Left hindlimb (tissue), 1 donor: Measurements from ENCODE around the gene KCNK6.
"Not testable (repeated sequence)": the region's sequence is repeated elsewhere in the genome, so short reads cannot be mapped to it uniquely, and the experiment has no call there.

Experiments used
- DNase-seq: peaks from one replicate; pipeline ENCODE4 v3.0.0-alpha.2; 2018

KCNK6 gene

DNA sequence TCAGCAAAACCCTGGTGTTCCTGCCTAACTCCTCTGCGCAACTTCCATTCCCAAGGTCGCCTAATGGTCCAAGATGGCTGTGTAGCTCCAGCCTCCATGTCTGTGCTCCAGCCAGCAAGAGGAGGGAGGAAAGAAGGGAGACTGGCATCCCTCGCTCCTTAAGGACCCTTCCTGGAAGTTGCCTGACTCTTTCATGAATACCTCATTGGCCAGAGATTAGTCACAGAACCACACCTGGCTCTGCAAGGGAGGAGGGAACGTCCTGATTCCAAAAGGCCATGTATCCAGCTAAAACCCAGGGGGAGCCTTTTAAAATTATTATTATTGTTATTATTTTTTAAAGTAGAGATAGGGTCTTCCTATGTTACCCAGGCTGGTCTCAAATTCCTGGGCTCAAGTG is 4.8 kb downstream of the KCNK6 start:
- DNase-seq: no peak

DNA sequence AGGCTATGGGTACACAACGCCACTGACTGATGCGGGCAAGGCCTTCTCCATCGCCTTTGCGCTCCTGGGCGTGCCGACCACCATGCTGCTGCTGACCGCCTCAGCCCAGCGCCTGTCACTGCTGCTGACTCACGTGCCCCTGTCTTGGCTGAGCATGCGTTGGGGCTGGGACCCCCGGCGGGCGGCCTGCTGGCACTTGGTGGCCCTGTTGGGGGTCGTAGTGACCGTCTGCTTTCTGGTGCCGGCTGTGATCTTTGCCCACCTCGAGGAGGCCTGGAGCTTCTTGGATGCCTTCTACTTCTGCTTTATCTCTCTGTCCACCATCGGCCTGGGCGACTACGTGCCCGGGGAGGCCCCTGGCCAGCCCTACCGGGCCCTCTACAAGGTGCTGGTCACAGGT is 6.9 kb downstream of the KCNK6 start:
- no peak for DNase-seq

DNA sequence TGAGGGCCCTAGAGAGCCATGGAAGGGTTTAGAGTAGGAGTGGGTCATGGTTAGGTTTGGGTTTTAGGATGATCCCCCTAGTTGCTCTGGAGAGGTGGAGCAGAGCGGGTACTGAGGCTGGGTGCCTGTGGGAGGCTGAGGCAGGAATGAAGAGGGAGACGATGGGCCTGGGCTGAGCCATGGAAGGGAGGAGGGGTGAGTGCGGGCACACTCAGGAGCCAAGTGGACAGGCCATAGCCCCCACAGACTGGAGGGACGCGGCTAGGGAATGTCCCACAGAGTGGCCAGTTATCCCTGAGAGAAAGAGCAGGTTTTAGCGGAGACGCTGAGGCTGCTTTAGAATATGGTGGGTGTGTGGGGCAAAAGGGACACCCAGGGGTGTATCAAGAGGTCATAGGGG is 10.0 kb downstream of the KCNK6 start:
- DNase-seq: no peak

DNA sequence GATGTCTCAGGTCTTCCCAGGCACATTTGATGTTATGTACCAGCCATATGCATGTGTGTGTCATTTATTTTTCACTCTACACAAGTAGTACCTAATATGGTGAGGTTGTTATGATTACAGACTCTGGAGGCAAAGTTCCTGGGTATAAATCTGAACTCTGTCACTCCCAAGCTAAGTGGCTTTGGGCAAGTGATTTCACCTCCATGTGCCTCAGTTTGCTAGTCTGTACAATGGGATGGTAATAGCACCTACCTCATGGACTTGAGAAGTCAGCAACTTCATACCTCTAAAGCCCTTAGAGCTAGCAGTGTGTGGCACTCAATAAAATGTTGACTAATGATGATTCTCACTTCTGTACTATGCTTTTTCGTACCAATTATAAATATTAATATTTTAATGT is 12.1 kb downstream of the KCNK6 start:
- DNase-seq: no peak

GRCh38 chr19:38333245-38333644 is 13.6 kb downstream of the KCNK6 start:
- DNase-seq: no peak

GRCh38 chr19:38335949-38336637 is 16.4 kb downstream of the KCNK6 start:
- peak; percentile 96 for DNase-seq

DNA sequence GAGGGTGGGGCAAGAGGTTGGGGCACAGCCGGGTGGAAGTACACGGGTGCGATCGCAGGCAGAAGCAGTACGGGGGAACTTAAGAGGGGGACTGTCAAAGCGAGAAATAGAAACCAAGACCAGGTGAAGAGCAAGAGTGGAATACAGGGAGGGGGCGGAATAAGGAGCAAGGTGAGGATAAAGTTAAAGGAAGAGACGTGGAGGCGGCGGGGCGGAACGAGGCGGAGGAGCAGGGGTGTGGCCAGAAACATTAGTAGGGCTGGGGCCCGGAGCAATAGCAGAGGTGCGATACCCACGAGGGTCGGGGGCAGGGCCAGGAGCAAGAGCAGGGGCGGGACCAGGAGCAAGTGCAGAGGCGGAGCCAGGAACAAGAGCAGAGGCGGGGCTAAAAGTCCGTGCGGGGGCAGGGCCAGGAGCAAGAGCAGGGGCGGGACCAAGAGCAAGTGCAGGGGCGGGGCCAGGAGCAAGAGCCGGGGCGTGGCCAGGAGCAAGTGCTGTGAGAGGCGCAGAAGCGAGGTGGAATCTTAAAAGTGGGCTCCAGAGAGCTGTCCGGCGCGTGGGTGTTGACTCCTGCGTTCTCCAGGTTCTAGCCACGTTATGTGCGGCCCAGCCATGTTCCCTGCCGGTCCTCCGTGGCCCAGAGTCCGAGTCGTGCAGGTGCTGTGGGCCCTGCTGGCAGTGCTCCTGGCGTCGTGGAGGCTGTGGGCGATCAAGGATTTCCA is 17.2 kb downstream of the KCNK6 start:
- DNase-seq: peak; percentile 92

GRCh38 chr19:38337360-38337653 is 17.7 kb downstream of the KCNK6 start:
- DNase-seq: no peak

DNA sequence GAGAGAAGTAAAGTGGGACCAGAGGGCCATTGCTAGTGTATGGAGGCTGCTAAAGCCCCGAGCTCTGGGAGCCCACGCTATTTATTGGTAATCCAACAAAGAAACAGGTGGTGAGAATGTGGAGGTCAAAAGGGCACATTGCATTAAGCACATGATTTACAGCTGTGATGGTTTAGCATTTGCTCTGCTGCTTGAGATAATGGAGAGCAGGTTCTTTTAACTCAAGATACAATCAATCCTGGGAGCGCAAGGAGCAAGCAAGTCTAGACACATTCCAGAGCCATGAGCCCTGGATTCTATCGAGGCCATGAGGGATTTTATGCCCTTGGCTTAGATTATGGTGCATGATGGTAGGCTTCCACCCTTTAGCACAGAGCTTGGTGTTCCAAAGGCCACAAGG is 19.4 kb downstream of the KCNK6 start:
- DNase-seq: not testable (repeated sequence)

DNA sequence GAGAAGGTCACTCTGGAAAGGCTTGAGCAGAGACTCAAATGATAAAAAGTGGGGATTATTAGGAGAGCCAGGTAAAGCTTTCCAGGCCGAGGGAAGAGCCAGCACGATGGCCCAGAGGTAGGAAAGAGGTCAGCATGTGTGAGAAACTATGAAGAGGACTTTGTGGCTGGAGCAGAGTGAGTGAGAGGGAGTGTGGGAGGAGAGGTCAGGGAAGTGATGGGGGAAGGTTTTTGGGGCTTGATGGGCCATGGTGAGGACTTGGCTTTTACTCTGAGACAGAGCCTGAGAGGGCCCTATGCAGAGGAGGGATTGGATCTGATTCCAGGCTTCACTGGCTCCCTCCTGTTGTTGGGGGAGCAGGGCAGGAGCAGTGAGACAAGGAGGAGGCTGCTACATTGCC is 21.3 kb downstream of the KCNK6 start:
- DNase-seq: no peak

GRCh38 chr19:38346837-38347236 is 27.2 kb downstream of the KCNK6 start:
- no peak for DNase-seq

DNA sequence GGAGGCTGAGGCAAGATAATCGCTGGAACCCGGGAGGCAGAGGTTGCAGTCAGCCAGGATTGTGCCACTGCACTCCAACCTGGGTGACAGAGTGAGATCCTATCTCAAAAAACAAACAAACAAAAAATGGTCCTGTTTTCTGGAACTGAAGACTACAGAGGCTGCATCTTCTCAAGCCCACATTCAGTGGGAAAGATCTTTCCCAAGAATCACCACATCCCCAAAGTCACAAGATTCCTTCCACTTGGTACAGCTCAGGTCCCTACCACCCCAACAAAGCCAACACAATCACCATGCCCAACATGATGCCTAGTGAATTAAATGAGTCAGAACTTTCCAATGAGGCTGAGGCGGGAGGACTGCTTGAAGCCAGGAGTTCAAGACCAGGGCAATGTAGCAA is 31.2 kb downstream of the KCNK6 start:
- no peak for DNase-seq

GRCh38 chr19:38351865-38352395 is 32.3 kb downstream of the KCNK6 start:
- DNase-seq: no peak

DNA sequence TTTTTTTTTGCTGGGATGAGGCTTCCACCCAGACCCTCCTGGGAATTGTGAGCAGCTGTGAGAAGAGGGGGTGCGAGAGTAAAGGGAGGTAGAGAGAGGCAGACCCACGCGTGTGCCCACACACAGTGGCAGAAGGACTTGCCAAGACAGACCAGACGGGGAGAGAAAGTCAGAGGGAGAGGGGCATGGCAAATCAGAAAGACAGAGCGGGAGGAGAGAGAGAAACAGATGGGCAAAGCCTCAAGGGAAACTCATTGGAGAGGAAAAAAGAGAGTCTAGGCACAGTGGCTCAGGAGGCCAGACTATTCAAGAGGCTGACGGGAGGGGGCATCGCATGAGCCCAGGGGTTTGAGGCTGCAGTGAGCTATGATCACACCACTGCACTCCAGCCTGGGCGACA is 33.0 kb downstream of the KCNK6 start:
- DNase-seq: no peak

GRCh38 chr19:38355728-38356725 is 36.4 kb downstream of the KCNK6 start:
- DNase-seq: no peak

GRCh38 chr19:38358071-38358470 is 38.4 kb downstream of the KCNK6 start:
- no peak for DNase-seq

GRCh38 chr19:38359242-38360021 is 39.8 kb downstream of the KCNK6 start:
- no peak for DNase-seq

DNA sequence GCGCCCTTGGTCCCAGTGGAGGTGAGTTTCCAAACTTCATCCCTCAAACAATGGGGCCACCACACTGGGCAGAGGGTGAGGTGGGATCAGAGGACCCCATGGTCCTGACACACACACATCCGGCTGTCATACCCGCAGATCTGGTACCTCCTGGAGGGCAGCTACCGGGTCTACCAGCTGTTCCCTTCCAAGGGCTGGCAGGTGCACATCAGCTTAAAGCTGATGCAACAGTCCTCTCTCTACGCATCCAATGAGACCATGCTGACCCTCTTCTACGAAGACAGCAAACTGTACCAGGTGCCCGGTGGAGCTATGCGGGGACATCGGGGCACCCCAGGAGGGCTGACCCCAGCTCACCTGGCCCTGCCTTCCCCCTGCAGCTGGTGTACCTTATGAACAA is 40.7 kb downstream of the KCNK6 start:
- no peak for DNase-seq

DNA sequence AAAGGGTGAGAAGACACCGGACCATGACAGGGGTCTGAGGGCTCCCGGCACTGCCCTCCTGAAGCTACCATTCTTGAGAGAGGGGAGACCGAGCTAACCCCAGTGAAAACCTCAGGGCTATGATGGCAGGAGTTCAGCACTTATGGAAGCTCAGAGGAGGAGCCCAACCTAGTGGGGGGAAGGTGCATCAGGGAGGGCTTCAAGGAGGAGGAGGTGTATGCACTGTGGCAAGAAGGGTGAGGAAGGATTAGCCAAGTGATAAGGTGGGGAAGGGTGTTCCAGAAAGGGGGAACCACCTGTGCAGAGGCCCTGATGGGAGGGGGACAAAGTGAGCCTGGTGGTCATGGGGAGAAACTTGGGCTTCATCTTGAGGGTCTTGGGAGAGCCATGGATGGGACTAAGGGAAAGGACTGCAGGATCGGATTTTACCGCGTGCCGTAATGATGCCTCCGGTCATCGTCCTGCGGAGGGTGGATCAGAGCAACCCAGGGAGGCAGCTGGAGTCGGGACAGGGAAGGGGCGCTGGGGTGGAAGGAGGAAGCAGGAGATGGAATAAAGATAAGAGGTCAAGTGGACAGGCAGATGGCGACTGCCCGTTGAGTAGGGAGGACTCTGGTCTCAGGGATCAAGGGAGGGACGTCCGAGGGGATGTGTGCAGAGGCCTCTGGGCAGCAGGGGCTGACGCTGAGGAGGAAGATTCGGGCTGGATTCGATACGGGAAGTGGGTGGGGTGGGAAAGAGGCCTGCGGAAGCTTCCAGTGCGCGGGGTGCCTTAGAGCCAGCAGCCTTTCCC is 41.4 kb downstream of the KCNK6 start:
- DNase-seq: no peak

DNA sequence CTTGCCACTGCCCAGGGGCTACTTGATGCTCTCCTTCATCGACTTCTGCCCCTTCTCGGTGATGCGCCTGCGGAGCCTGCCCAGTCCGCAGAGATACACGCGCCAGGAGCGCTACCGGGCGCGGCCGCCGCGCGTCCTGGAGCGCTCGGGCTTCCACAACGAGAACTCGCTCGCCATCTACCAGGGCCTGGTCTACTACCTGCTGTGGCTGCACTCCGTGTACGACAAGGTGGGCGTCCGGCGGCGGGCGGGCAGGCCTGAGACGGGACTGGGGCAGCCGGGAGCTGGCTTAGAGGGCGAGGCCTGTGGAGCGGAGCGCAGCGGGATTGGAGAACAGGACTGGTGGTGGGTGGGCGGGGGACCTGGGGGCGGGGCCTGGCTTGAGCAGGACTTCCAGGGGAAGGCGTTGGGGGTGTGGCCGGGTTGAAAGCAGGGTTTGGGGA is 42.0 kb downstream of the KCNK6 start:
- peak; percentile 87 for DNase-seq

DNA sequence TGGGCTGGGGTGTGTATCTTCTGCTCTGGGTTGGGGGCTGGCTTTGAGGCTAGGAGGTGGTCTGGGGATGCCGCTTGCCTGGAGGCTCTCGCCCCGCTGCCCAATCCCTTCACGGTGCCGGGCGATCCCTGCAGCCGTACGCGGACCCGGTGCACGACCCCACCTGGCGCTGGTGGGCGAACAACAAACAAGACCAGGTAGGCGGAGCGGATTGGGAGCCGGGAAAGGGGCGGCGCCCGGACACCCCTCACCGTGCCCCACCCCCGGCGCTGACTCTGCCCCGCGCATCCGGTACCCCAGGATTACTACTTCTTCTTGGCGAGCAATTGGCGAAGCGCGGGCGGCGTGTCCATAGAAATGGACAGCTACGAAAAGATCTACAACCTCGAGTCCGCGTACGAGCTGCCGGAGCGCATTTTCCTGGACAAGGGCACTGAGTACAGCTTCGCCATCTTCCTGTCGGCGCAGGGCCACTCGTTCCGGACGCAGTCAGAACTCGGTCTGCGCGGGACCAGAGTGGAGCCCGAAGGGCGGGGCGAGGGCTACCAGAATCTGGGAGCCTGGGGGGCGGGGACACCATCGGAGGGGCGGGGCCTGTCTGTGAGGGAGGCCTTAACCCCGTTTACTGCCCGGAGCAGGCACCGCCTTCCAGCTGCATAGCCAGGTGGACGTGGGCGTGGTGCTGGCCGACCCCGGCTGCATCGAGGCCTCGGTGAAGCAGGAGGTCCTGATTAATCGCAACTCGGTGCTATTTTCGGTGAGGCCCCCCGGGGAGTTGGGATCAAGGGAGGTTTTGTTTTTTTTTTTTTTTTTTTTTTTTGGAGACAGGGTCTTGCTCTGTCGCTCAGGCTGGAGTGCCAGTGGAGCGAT is 42.7 kb downstream of the KCNK6 start:
- peak; percentile 64 for DNase-seq
